Activated CD4-positive, alpha-beta memory T cell treated with anti-CD3 and anti-CD28 coated beads, Interleukin-2, amount 10 ng/mL, durations not matched to agents 7 days and 5 days (primary cell): ENCODE results near the gene FREM3. TPM values are rescaled to one million over a fixed set of nuclear protein-coding genes. Genes with fewer than 3 reads are reported as not detected.
A peak's percentile ranks its signal among the peaks of the same experiment; 100 is the strongest.

Source experiments
- CTCF ChIA-PET: fragments of 350-600 bp; sonication (Branson Sonifier 250); formaldehyde crosslinking; loops from one replicate; lab custom pipeline; 2021; ENCODE audit warnings: antibody characterized with exemption, inconsistent platforms; lab: Charles Lee
- POLR2A ChIA-PET: fragments of 350-600 bp; sonication (Branson Sonifier 250); formaldehyde crosslinking; loops from one replicate; lab custom pipeline; 2021; ENCODE audit warnings: antibody characterized with exemption; lab: Charles Lee
- DNase-seq: peaks from one replicate; pipeline ENCODE4 v3.0.0-alpha.2; 2020
- H3K27ac Mint-ChIP-seq: one replicate; pipeline ENCODE4 v1.8.0; 2021; ENCODE audit warnings: mild to moderate bottlenecking, mixed read lengths
- H3K27me3 Mint-ChIP-seq: one replicate; pipeline ENCODE4 v1.8.0; 2021; ENCODE audit warnings: mixed read lengths
- H3K36me3 Mint-ChIP-seq: one replicate; pipeline ENCODE4 v1.8.0; 2021; ENCODE audit warnings: low read depth, mixed read lengths
- H3K4me1 Mint-ChIP-seq: one replicate; pipeline ENCODE4 v1.8.0; 2021; ENCODE audit warnings: mixed read lengths
- H3K4me3 Mint-ChIP-seq: one replicate; pipeline ENCODE4 v1.8.0; 2021; ENCODE audit warnings: mild to moderate bottlenecking, mixed read lengths
- H3K9me3 Mint-ChIP-seq: one replicate; pipeline ENCODE4 v1.8.0; 2021; ENCODE audit warnings: mixed read lengths
- total RNA-seq, 2 experiments: library from RNA; stranded (reverse); gene quantifications; one replicate each; pipeline ENCODE4 v1.2.3, GENCODE V29; 2021

FREM3 gene
- total RNA-seq, 2 experiments from 2014 or later: not detected

- ChIA-PET CTCF (no interaction called here), POLR2A (no interaction called here)
- H3K36me3 Mint-ChIP-seq: no peaks in the 10 kb centered on the region
- no peaks in the 10 kb centered on the region for H3K9me3 Mint-ChIP-seq
- H3K27me3 Mint-ChIP-seq: no peaks in the 10 kb centered on the region
- H3K27ac Mint-ChIP-seq: no peak overlapping the region
- H3K4me1 Mint-ChIP-seq: no peaks in the 10 kb centered on the region
- no peak overlapping the region for H3K4me3 Mint-ChIP-seq
- DNase-seq: no peak
Observed at GRCh38 chr4:143598816-143599215, 101.7 kb downstream of the FREM3 start.

GRCh38 chr4:143597276-143597675, 103.2 kb downstream of the FREM3 start:
- Mint-ChIP-seq H3K9me3 (no peaks in the 10 kb centered on the region), H3K36me3 (no peaks in the 10 kb centered on the region), H3K27ac (no peak overlapping the region), H3K4me1 (no peaks in the 10 kb centered on the region), H3K27me3 (no peaks in the 10 kb centered on the region), H3K4me3 (no peak overlapping the region)
- ChIA-PET CTCF (no interaction called here), POLR2A (no interaction called here)
- no peak for DNase-seq

DNA sequence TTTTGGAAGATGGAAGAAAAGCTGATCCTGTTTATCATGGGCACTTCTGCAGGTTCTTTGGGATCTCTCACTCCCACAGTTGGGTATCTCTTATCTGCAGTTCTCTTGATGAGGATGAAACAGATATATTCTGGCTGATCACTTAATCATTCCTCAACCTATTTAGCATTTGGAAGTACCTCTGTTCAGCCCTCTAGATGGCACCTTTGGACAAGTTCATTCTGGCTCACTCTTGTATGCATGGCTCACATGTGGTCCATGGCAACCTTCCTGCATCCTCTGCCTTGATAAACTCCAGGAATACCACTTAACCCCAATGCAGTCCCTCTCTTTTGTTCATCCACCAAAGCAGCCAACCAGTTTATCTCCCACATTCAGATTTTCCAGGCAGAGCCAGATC, 112.8 kb downstream of the FREM3 start:
- Mint-ChIP-seq H3K36me3 (no peaks in the 10 kb centered on the region), H3K27me3 (no peaks in the 10 kb centered on the region), H3K4me3 (no peak overlapping the region), H3K4me1 (no peaks in the 10 kb centered on the region), H3K27ac (no peak overlapping the region), H3K9me3 (peaks cover 13% of the 10 kb centered on the region)
- DNase-seq: no peak
- POLR2A ChIA-PET: no interaction called here
- CTCF ChIA-PET: no interaction called here

- ChIA-PET POLR2A (no interaction called here), CTCF (no interaction called here)
- Mint-ChIP-seq H3K27me3 (no peaks in the 10 kb centered on the region), H3K27ac (no peak overlapping the region), H3K36me3 (no peaks in the 10 kb centered on the region), H3K9me3 (peaks cover 15% of the 10 kb centered on the region), H3K4me3 (no peak overlapping the region), H3K4me1 (no peaks in the 10 kb centered on the region)
- no peak for DNase-seq
Observed at GRCh38 chr4:143586080-143586479, 114.4 kb downstream of the FREM3 start.

DNA sequence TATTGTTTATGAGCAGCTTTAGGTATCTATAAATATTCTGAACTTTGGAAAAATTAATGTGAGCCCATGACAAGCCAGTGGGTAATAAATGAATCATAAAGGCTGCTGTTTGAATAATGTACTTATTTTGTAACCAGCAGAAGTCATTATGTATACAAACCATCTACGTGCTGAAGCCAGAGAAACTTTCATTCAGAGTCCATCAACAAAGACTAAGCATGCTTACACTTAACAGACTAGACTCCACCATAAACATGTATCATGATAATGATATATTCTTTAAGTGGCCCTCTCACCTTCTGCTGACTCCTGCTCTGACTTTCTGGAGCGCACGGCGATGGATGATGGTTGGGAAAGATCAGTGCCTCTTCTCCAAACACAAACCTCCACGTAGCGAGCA, 114.9 kb downstream of the FREM3 start:
- ChIA-PET POLR2A (no interaction called here), CTCF (no interaction called here)
- Mint-ChIP-seq H3K27me3 (no peaks in the 10 kb centered on the region), H3K9me3 (peaks cover 15% of the 10 kb centered on the region), H3K36me3 (no peaks in the 10 kb centered on the region), H3K4me1 (no peaks in the 10 kb centered on the region), H3K27ac (no peak overlapping the region), H3K4me3 (no peak overlapping the region)
- DNase-seq: no peak

GRCh38 chr4:143581331-143581946, 119.0 kb downstream of the FREM3 start:
- Mint-ChIP-seq H3K4me3 (no peak overlapping the region), H3K27me3 (no peaks in the 10 kb centered on the region), H3K27ac (no peak overlapping the region), H3K9me3 (peaks cover 15% of the 10 kb centered on the region), H3K36me3 (no peaks in the 10 kb centered on the region), H3K4me1 (no peaks in the 10 kb centered on the region)
- no peak for DNase-seq
- CTCF ChIA-PET: no interaction called here
- POLR2A ChIA-PET: no interaction called here

- H3K9me3 Mint-ChIP-seq: no peaks in the 10 kb centered on the region
- ChIA-PET CTCF (no interaction called here), POLR2A (no interaction called here)
- H3K27me3 Mint-ChIP-seq: no peaks in the 10 kb centered on the region
- H3K4me3 Mint-ChIP-seq: no peak overlapping the region
- no peak overlapping the region for H3K27ac Mint-ChIP-seq
- no peaks in the 10 kb centered on the region for H3K4me1 Mint-ChIP-seq
- no peaks in the 10 kb centered on the region for H3K36me3 Mint-ChIP-seq
- no peak for DNase-seq
Observed at GRCh38 chr4:143575331-143575730, 125.1 kb downstream of the FREM3 start.

DNA sequence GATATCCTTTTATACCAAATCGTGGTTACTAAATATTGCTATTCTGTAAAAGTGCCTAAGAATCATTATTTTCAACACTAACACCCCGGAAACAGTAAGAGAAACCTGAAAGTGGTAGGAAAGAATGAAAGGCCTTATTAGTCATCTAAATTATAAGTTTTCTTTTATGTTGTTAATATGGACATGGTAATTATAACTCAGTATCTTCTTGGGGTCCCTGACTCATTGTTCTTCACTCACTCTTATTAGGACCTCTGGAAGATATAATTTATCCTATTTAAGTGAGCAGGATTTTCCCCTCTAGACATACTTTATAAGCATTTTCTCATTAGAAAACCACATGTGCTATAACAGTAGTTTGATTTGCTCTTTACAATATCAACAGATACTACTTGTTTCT, 136.0 kb downstream of the FREM3 start:
- Mint-ChIP-seq H3K4me3 (no peak overlapping the region), H3K4me1 (peaks cover 9% of the 10 kb centered on the region), H3K9me3 (peaks cover 12% of the 10 kb centered on the region), H3K27ac (no peak overlapping the region), H3K27me3 (no peaks in the 10 kb centered on the region), H3K36me3 (peaks cover 4% of the 10 kb centered on the region)
- POLR2A ChIA-PET: no interaction called here
- CTCF ChIA-PET: no interaction called here
- no peak for DNase-seq

- CTCF ChIA-PET: interaction anchor here (0.9 to 2.4 kb wide), 5 partner anchors 12 to 69 kb away, joined by 3 to 14 read pairs (median 7); partner anchors contain the start of gene SMARCA5
- peak overlapping the region; percentile 67 for H3K27ac Mint-ChIP-seq
- H3K4me3 Mint-ChIP-seq: peak overlapping the region; percentile 83
Observed at GRCh38 chr4:143559757-143560147, 140.7 kb downstream of the FREM3 start.

DNA sequence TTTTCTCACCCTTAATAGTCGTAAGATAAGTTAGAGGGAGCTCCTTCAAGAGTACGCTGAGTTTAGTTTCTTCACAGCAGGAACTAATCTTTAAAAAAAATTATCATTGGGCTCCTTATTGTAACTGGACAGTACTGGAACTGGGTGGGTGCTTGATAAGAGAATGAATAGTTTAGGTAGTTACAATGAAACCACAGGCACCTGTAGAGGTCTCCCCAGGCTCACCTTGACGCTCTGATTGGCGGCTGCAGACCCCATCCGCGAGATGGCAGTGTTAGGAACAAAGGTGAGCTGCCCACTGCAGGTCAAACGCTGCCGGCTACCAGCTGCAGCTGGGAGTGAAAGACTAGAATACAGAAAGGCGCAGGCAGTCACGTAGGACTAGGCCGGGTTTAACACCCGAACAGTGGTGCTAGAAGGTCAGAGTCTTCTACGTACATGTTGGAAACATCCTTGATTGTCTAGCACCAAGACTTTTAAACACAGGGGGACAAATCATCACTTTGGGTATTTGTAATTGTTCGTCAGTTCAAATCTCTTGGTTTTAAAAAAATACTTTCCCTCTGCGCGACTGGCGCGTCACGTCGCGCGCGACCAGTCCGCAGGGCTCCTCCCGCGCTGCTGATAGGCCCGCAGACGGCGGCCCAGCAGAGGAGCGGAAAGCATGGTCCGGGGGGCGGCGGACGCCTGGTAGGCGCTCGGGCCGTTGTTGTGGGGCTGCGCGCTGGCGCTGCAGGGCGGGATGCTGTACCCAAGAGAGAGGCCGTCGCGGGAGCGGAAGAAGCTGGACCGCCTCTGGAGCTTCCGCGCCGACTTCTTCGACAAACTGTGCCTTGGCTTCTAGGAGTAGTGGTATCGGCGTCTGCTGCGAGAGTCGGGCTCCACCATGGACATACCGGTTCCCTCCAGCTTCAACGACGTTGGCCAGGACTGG, 141.4 kb downstream of the FREM3 start:
- peak overlapping the region; percentile 67 for H3K27ac Mint-ChIP-seq
- H3K27me3 Mint-ChIP-seq: no peaks in the 10 kb centered on the region
- H3K4me1 Mint-ChIP-seq: peaks cover 25% of the 10 kb centered on the region
- POLR2A ChIA-PET: interaction anchor here (0.6 to 2.7 kb wide), 3 partner anchors 11 to 51 kb away, joined by 3 to 10 read pairs (median 5); no protein-coding TSS in a partner anchor
- peak; percentile 68 for DNase-seq
- peaks cover 11% of the 10 kb centered on the region for H3K36me3 Mint-ChIP-seq
- H3K9me3 Mint-ChIP-seq: no peaks in the 10 kb centered on the region
- peak overlapping the region; percentile 83 for H3K4me3 Mint-ChIP-seq
- CTCF ChIA-PET: interaction anchor here (0.7 to 2.4 kb wide), 6 partner anchors 8 to 70 kb away, joined by 3 to 14 read pairs (median 5); partner anchors contain the start of gene SMARCA5

More at GRCh38 chr4:143559757-143560147, 140.7 kb downstream of the FREM3 start:
- Mint-ChIP-seq H3K9me3 (no peaks in the 10 kb centered on the region), H3K36me3 (peaks cover 6% of the 10 kb centered on the region), H3K27me3 (no peaks in the 10 kb centered on the region), H3K4me1 (peaks cover 21% of the 10 kb centered on the region)
- DNase-seq: no peak
- POLR2A ChIA-PET: interaction anchor here (1.6 to 2.7 kb wide), 2 partner anchors 12 to 45 kb away, joined by 5 to 10 read pairs; no protein-coding TSS in a partner anchor

DNA sequence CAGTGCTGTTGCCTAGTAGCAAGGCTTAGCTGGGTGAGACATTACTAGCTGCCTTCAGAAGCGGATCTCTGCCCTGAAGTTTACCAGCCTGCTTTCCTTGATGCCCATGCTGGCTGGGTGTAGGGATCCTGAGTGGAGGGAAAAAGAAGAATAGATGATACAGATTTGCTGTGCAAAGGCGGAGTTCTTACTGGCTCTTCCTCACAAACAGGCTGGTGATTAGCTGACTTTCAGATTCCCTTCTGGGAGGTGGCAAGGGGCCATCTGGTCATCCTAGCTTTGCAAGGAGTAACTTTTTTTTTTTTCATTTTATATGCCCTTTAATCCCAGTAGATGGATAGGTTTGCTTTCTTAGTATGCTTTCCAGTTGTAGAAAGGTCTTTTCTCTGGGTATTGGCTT, 142.2 kb downstream of the FREM3 start:
- POLR2A ChIA-PET: interaction anchor here (0.6 to 2.7 kb wide), 4 partner anchors 11 to 50 kb away, joined by 3 to 10 read pairs (median 4); no protein-coding TSS in a partner anchor
- no peak for DNase-seq
- no peaks in the 10 kb centered on the region for H3K27me3 Mint-ChIP-seq
- no peaks in the 10 kb centered on the region for H3K9me3 Mint-ChIP-seq
- H3K4me3 Mint-ChIP-seq: peak overlapping the region; percentile 83
- no peak overlapping the region for H3K27ac Mint-ChIP-seq
- H3K36me3 Mint-ChIP-seq: peaks cover 14% of the 10 kb centered on the region
- CTCF ChIA-PET: interaction anchor here (0.7 to 2.4 kb wide), 4 partner anchors 9 to 44 kb away, joined by 3 to 14 read pairs (median 6); partner anchors contain the start of gene SMARCA5
- H3K4me1 Mint-ChIP-seq: peaks cover 25% of the 10 kb centered on the region

GRCh38 chr4:143555676-143556075, 144.8 kb downstream of the FREM3 start:
- Mint-ChIP-seq H3K4me3 (no peak overlapping the region), H3K27ac (no peak overlapping the region), H3K27me3 (no peaks in the 10 kb centered on the region), H3K4me1 (peaks cover 25% of the 10 kb centered on the region), H3K9me3 (no peaks in the 10 kb centered on the region), H3K36me3 (peaks cover 35% of the 10 kb centered on the region)
- no peak for DNase-seq
- ChIA-PET POLR2A (interaction anchor here (1.3 kb wide), 1 partner anchor 20 kb away, joined by 4 read pairs; no protein-coding TSS in a partner anchor), CTCF (no interaction called here)
